Measurements from ENCODE around the gene OSBPL9. TPM values are rescaled to one million over a fixed set of nuclear protein-coding genes. Genes with fewer than 3 reads are reported as not detected.

Gene OSBPL9
- total and polyA plus RNA-seq, 10 of the 15 experiments (the other 5 are each of a cell fraction or from before 2014, with no cell fraction given): 25.9 to 156 (median 108) TPM

- no peak overlapping the region for H3K9ac ChIP-seq (ENCODE audit: control insufficient read depth, insufficient read depth, low read length)
These were observed 21.5 kb downstream of the OSBPL9 start for GRCh38 chr1:51638350-51638749.

More at GRCh38 chr1:51638350-51638749, 21.5 kb downstream of the OSBPL9 start:
- intact Hi-C loops (cut with micrococcal nuclease; ENCODE audit: unreplicated experiment) (no loop called here), in situ Hi-C loops (cut with MboI) (no loop called here)
- no TSS peak for BruUV-seq (replicated peaks)
- Histone ChIP-seq H3K27ac (ENCODE audit: control insufficient read depth, insufficient read depth) (no peak overlapping the region), H3K4me2 (ENCODE audit: control insufficient read depth, insufficient read depth) (no peak overlapping the region), H4K20me1 (ENCODE audit: control insufficient read depth, insufficient read depth) (no peaks in the 10 kb centered on the region), H3K79me2 (ENCODE audit: control insufficient read depth, insufficient read depth, low read length) (no peaks in the 10 kb centered on the region), H3K9me3 (replicated peaks; ENCODE audit: control insufficient read depth, insufficient read depth, low read length) (no peaks in the 10 kb centered on the region), H3K27me3 (replicated peaks in 1 of 2; ENCODE audit: control insufficient read depth in 2 of 2, insufficient read depth in 2 of 2, low read length in 1 of 2) (no peaks in the 10 kb centered on the region), H2AFZ (ENCODE audit: control insufficient read depth, low read depth, low read length) (no peak overlapping the region), H3K36me3 (ENCODE audit: control insufficient read depth in 2 of 2, insufficient read depth in 2 of 2, low read length in 1 of 2) (no peaks in the 10 kb centered on the region), H3K4me1 (ENCODE audit: control insufficient read depth, insufficient read depth, low read length) (no peaks in the 10 kb centered on the region), H3K4me3 (no peak overlapping the region)
- DNase-seq (ENCODE audit: low read depth, low spot score) (no peak), FAIRE-seq (no peak), ATAC-seq (no peak)
- POLR2A ChIA-PET: no interaction called here
- SMC1A ChIA-PET (ENCODE audit: uncharacterized antibody, unreplicated experiment): no interaction called here
- RAD21 ChIA-PET (ENCODE audit: unreplicated experiment): no interaction called here
- CTCF ChIA-PET: interaction anchor here (0.6 kb wide), 2 partner anchors 12 to 122 kb away, joined by 3 read pairs; no protein-coding TSS in a partner anchor
- TF ChIP-seq TCF3 (IDR thresholded peaks at IDR 0.05; ENCODE audit: borderline replicate concordance, insufficient read depth, low read depth, low read length) (no peak), ZNF274 (IDR thresholded peaks at IDR 0.05; ENCODE audit: insufficient read depth, insufficient read length) (no peak), SMC3 (IDR thresholded peaks at IDR 0.05; ENCODE audit: borderline replicate concordance, low read length) (no peak), RBBP5 (conservative IDR thresholded peaks at IDR 0.05) (no peak), SREBF1 (IDR thresholded peaks at IDR 0.05; ENCODE audit: low read length) (no peak), SMAD5 (IDR thresholded peaks at IDR 0.05; ENCODE audit: low read depth) (no peak), CBFB (IDR thresholded peaks at IDR 0.05; ENCODE audit: low read depth) (no peak), CEBPZ (IDR thresholded peaks at IDR 0.05; ENCODE audit: low read depth, low read length) (no peak), EP300 (IDR thresholded peaks at IDR 0.05; ENCODE audit: borderline replicate concordance in 1 of 2, control insufficient read depth in 1 of 2, low read depth in 2 of 2, low read length in 2 of 2) (no peak), EZH2 (IDR thresholded peaks at IDR 0.05; ENCODE audit: borderline replicate concordance, control insufficient read depth, low read depth, low read length) (no peak), SUZ12 (IDR thresholded peaks at IDR 0.05; ENCODE audit: unreplicated experiment) (no peak)
- 98% methylated on average over 3 of the region's 3 CpGs for WGBS (ENCODE audit: insufficient coverage, insufficient replicate concordance, low lambda C conversion rate, missing lambda C conversion rate)
